ENCODE results near the gene CDKAL1.

Gene CDKAL1

GRCh38 chr6:21204951-21205350, 670.7 kb downstream of the CDKAL1 start:
- TF ChIP-seq CTCF (IDR thresholded peaks at IDR 0.05; ENCODE audit: low read length, missing control alignments): no peak
- H3K4me3 ChIP-seq (replicated peaks; ENCODE audit: low read depth, low read length): no peak overlapping the region
- no peak for DNase-seq (ENCODE audit: low read depth)

GRCh38 chr6:21208081-21208795, 674.0 kb downstream of the CDKAL1 start:
- no peak overlapping the region for H3K4me3 ChIP-seq (replicated peaks; ENCODE audit: low read depth, low read length)
- DNase-seq (ENCODE audit: low read depth): no peak
- no peak for TF ChIP-seq CTCF (IDR thresholded peaks at IDR 0.05; ENCODE audit: low read length, missing control alignments)

- no peak for TF ChIP-seq CTCF (IDR thresholded peaks at IDR 0.05; ENCODE audit: low read length, missing control alignments)
- no peak overlapping the region for H3K4me3 ChIP-seq (replicated peaks; ENCODE audit: low read depth, low read length)
- no peak for DNase-seq (ENCODE audit: low read depth)
These were observed 674.5 kb downstream of the CDKAL1 start for GRCh38 chr6:21208796-21209186.

- H3K4me3 ChIP-seq (replicated peaks; ENCODE audit: low read depth, low read length): no peak overlapping the region
- no peak for DNase-seq (ENCODE audit: low read depth)
- no peak for TF ChIP-seq CTCF (IDR thresholded peaks at IDR 0.05; ENCODE audit: low read length, missing control alignments)
These were observed 679.2 kb downstream of the CDKAL1 start for GRCh38 chr6:21213492-21213891.

GRCh38 chr6:21214738-21215448, 680.6 kb downstream of the CDKAL1 start:
- no peak for DNase-seq (ENCODE audit: low read depth)
- no peak overlapping the region for H3K4me3 ChIP-seq (replicated peaks; ENCODE audit: low read depth, low read length)
- no peak for TF ChIP-seq CTCF (IDR thresholded peaks at IDR 0.05; ENCODE audit: low read length, missing control alignments)

GRCh38 chr6:21219241-21219640, 685.0 kb downstream of the CDKAL1 start:
- DNase-seq (ENCODE audit: low read depth): no peak
- H3K4me3 ChIP-seq (replicated peaks; ENCODE audit: low read depth, low read length): no peak overlapping the region
- TF ChIP-seq CTCF (IDR thresholded peaks at IDR 0.05; ENCODE audit: low read length, missing control alignments): no peak
